H1 (cell line): ENCODE results near the gene FRMD4A. TPM values are rescaled to one million over a fixed set of nuclear protein-coding genes. Genes with fewer than 3 reads are reported as not detected.

Source experiments
- ASH2L ChIP-seq: fragments of 200-600, 300-600 bp; sonication (generic); IDR thresholded peaks from one replicate; pipeline ENCODE4 v1.7.1; 2017; ENCODE audit warnings: low read length
- CHD7 ChIP-seq: fragments of 300-600 bp; sonication (generic); IDR thresholded peaks from 2 replicates; pipeline ENCODE4 v1.7.1; 2012; ENCODE audit warnings: low read length, moderate library complexity, mild to moderate bottlenecking, inconsistent platforms; ENCODE audit not compliant: insufficient replicate concordance
- JUN ChIP-seq: IDR thresholded peaks from 2 replicates; pipeline ENCODE4 v1.6.1; 2011; ENCODE audit warnings: low read depth, mild to moderate bottlenecking, improper control_type of control experiment, low read length
- KDM5A ChIP-seq: fragments of 200-600 bp; IDR thresholded peaks from 2 replicates; pipeline ENCODE4 v1.7.1; 2012; ENCODE audit warnings: mild to moderate bottlenecking, low read length, inconsistent platforms, mixed read lengths
- PHF8 ChIP-seq: fragments of 200-600 bp; sonication (generic); conservative IDR thresholded peaks from 2 replicates; pipeline ENCODE4 v1.7.1; 2012; ENCODE audit warnings: low read depth, mild to moderate bottlenecking, inconsistent platforms, low read length, moderate library complexity
- RAD21 ChIP-seq, 2 experiments: IDR thresholded peaks in 1 of 2; conservative IDR thresholded peaks in 1 of 2; 2 replicates each; pipeline ENCODE4 v1.6.1; 2011; ENCODE audit warnings: low read depth in 2 of 2, low read length in 2 of 2, improper control_type of control experiment in 1 of 2, inconsistent platforms in 1 of 2, mild to moderate bottlenecking in 1 of 2, moderate library complexity in 1 of 2
- RBBP5 ChIP-seq: IDR thresholded peaks from 2 replicates; pipeline ENCODE4 v1.7.1; 2012; ENCODE audit warnings: low read depth, mild to moderate bottlenecking, inconsistent platforms, low read length, moderate library complexity, borderline replicate concordance
- SIN3A ChIP-seq, 2 experiments: IDR thresholded peaks in 1 of 2; conservative IDR thresholded peaks in 1 of 2; 2 replicates each; pipeline ENCODE4 v1.6.1; 2011 to 2012; ENCODE audit warnings: low read length in 2 of 2, improper control_type of control experiment in 1 of 2, low read depth in 1 of 2, mild to moderate bottlenecking in 1 of 2
- SIX5 ChIP-seq: IDR thresholded peaks from 2 replicates; pipeline ENCODE4 v1.6.1; 2011; ENCODE audit warnings: mild to moderate bottlenecking, low read depth, low read length
- USF2 ChIP-seq: IDR thresholded peaks from 2 replicates; pipeline ENCODE4 v1.6.1; 2011; ENCODE audit warnings: low read length, improper control_type of control experiment
- polyA plus RNA-seq, 7 experiments: library from polyadenylated mRNA; depleted of rRNA in 3 of 7; stranded (reverse) in 5 of 7; unstranded in 2 of 7; fragments of >200 nt in 5 of 7; fragments of 200-250 nt in 2 of 7; gene quantifications; 1 replicate in 5 of 7; 2 replicates in 1 of 7; 4 replicates in 1 of 7; pipeline versions ENCODE4 v1.2.1 to v1.2.3, GENCODE V29; 2011 to 2013; ENCODE audit warnings: missing spikeins in 2 of 7, mixed read lengths in 2 of 7
- total RNA-seq: library from RNA; stranded (reverse); fragmentation: NEBNext Ultra II Directional; extraction: Animal tissue kit (Norgen Biotek cat#: 25700); gene quantifications from 2 replicates; pipeline ENCODE4 v1.2.1, GENCODE V29; 2021

FRMD4A gene
- total and polyA plus RNA-seq, 2 of the 8 experiments (the other 6 are each of a cell fraction or from before 2014, with no cell fraction given), result 38.6 to 39.6 TPM

GRCh38 chr10:13642293-13642692 is 688.4 kb downstream of the FRMD4A start (continued):
- TF ChIP-seq CHD7 (no peak), RBBP5 (no peak), JUN (no peak), PHF8 (no peak), RAD21 (IDR thresholded peaks at IDR 0.05 in 1 of 2, conservative IDR thresholded peaks at IDR 0.05 in 1 of 2; ENCODE audit: low read depth in 2 of 2, low read length in 2 of 2) (no peak), SIN3A (conservative IDR thresholded peaks at IDR 0.05 in 1 of 2, IDR thresholded peaks at IDR 0.05 in 1 of 2; ENCODE audit: low read depth in 1 of 2, low read length in 2 of 2) (no peak), SIX5 (no peak), USF2 (no peak), ASH2L (no peak), KDM5A (no peak)
